GM12872 (cell line): ENCODE results near the gene LRGUK.

Source experiments
- CTCF ChIP-seq: IDR thresholded peaks from 3 replicates; pipeline ENCODE4 v1.5.1; 2011; ENCODE audit warnings: low read depth, mild to moderate bottlenecking, low read length, moderate library complexity; ENCODE audit not compliant: insufficient read depth

The LRGUK gene

GRCh38 chr7:134155871-134156270, 28.7 kb downstream of the LRGUK start:
- TF ChIP-seq CTCF = no peak

GRCh38 chr7:134165252-134165651, 38.1 kb downstream of the LRGUK start:
- TF ChIP-seq CTCF = no peak

GRCh38 chr7:134167250-134167649, 40.1 kb downstream of the LRGUK start:
- TF ChIP-seq CTCF = no peak

- TF ChIP-seq CTCF = no peak
Observed at GRCh38 chr7:134167841-134168240, 40.7 kb downstream of the LRGUK start.

GRCh38 chr7:134174795-134175261, 47.7 kb downstream of the LRGUK start:
- no peak for TF ChIP-seq CTCF

- TF ChIP-seq CTCF = no peak
Observed at GRCh38 chr7:134175334-134176036, 48.3 kb downstream of the LRGUK start.

GRCh38 chr7:134176037-134176350, 48.9 kb downstream of the LRGUK start:
- TF ChIP-seq CTCF = no peak
